ENCODE results near the gene KATNAL2.
A peak's percentile ranks its signal among the peaks of the same experiment; 100 is the strongest.
"Not testable (repeated sequence)": the region's sequence is repeated elsewhere in the genome, so short reads cannot be mapped to it uniquely, and the experiment has no call there.

The KATNAL2 gene

DNA sequence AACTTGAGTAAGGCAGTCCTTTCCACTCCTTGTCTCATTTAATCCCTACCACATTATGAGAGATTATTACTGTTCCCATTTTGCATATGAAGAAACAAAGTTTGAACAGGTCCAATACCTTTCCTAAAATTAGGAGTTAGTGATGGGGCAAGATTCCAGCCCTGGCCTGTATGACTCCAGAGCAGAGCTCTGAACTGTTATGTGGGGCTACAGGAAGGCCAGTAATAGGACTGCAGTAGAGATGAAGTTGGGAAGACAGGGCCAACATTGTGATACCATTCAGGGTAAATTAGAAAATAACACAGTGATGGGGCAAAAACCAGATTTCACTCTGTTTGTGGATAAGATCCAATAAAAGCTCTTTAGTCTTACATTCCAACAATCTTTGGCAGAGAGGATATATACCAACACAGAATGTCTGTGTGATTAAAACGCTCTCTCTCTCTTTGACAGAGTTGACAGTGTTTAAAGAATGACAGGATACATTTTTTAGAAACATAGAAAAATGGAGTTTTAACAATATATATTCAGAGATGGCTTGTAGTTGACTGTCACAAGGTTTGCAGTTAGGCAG, 22.7 kb downstream of the KATNAL2 start:
- no peak for DNase-seq

DNA sequence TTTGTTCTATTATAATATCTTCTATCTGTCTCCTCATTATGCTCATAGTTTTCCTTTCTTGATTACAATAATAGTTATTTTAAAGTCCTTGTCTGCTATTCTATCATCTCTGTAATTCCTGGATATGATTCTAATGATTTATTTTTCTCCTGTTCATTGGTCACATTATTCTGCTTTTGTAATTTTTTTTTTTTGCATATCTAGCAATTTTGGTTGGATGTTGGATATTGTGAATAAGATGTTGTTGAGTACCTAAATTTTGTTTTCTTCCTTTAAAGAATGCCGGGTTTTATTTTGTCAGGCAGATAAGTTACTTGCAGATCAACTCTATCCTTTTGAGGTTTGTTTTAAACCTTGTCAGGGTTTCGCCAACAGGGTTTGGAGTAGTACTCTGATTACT, 25.2 kb downstream of the KATNAL2 start:
- no peak for DNase-seq

DNA sequence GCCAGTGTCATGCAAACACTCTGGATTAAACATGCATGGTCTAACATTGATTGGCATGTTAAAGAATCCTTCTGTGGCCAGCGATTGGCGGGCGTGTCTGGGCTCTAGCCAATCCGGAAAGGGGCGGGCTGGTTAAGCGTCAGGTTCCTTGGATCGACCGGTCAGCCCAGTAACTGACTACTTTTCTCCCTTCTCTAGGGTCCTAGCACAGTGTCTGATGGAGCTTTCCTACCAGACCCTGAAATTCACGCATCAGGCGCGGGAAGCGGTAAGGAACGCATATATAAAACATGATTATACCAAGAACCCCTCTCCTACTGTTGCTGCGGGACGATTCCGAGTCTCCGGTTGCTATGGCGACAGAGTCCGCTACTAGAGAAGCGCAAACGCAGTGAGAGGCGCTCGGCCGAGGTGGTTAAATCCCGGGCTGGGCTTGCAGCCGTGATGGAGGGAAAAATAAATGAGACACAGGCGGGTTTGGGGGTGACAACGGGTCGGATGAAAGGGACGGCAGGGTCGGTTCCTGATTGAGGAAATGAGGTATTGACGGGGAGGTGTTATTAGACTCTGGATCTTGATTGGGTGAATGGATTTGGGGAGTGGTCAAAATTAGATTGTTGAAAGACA, 29.4 kb downstream of the KATNAL2 start:
- peak; percentile 93 for DNase-seq

DNA sequence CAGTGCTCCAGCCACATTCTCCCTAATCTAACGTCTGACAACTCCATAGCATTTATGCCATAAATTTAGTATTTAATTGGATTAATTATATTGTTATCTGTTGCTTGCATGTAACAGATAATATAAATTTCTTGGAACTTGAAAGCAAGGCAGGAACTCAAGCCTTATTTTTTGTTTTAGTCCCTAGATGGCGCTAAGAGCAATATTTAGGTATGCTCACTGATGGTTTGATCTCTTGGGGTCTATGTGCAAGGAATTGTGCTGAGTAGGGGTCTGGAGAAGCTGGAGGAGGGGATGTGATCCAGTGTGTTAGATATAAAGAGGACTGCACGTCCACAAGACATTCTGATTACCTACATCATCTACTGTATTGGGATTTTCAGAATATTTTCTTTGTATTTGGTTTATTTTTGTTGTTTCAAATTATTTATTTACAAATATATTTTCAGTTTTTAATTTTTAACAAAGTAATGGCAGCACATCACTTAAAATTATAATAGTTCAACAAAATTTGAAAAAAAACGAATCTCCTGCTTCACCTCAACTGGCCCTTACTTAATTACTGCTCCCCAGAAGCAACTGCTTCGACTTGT, 32.8 kb downstream of the KATNAL2 start:
- peak; percentile 69 for DNase-seq

DNA sequence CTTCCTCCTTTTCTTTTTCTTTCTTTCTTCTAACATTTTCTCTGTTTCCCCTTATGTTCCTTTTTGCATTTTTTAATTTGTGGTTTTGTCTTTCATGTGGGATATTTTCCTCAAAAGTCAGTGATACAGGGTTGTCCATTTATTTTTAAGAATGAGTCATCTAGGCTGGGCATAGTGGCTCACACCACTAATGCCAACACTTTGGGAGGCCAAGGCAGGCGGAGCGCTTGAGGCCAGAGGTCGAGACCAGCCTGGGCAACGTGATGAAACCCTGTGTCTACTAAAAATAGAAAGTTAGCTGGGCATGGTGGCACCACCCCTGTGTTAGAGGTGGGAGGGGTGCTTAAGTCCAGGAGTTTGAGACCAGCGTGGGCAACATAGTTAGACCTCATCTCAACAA, 35.8 kb downstream of the KATNAL2 start:
- no peak for DNase-seq

DNA sequence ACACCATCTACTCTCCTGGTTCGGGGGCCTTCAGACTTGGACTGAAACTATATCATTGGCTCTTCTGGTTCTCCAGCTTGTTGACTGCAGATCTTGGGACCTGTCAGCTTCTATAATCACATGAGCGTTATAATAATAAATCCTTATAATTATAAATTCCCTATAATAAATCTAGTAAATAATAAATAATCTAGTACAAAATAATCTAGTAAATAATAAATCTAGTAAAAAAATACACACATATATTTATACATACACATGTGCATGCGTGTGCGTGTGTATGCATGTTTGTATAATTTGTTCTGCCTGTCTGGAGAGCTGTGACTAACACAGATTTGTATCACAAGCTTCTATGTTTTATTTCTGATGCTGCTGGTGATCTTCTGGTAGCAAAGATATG, 40.8 kb downstream of the KATNAL2 start:
- no peak for DNase-seq

DNA sequence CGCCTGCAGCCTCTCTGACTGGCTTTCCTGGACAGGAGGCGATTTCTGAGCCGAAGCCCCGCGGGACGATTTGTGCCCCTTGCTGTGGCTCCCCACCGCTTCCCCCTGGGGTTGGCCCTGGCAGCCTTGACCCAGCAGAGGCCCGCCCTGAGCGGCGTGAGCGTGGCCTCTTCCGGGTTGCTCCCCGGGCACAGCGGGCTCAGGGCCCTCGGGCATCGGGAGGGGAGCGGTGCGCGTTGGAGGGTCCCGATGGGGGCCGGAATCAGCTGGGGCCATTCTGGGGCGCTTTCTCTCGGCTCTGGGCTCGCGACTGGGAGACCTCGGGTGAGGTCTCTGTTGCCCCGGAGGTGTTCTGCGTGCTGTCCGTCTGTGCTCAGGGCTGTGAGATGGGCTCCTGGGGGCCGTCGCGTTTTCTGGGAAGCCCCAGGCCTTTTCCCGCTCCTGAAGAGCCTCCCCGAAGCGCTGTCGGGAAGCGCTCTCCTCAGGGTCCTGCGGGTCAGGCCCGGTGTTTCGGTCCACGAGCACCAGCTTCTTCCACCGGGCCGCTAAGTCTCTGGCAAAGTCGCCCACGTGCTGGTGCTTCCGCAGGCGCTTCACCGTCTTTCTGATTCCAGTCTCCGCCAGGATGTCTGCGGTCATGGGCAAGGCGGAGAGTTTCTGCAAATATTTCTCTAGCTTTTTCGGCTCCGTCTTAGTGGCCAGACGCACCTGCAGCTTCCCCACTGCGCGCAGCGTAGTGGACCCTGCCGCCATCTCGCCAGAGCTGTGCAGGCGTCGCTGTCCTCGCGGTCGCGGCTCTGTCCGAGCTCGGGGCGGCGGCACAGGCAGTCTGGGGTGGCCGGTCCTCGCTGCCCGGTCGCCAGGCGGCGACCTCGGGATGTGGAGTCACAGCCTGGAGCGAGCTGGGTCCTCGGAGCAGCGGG, 46.5 kb downstream of the KATNAL2 start:
- DNase-seq = not testable (repeated sequence)

DNA sequence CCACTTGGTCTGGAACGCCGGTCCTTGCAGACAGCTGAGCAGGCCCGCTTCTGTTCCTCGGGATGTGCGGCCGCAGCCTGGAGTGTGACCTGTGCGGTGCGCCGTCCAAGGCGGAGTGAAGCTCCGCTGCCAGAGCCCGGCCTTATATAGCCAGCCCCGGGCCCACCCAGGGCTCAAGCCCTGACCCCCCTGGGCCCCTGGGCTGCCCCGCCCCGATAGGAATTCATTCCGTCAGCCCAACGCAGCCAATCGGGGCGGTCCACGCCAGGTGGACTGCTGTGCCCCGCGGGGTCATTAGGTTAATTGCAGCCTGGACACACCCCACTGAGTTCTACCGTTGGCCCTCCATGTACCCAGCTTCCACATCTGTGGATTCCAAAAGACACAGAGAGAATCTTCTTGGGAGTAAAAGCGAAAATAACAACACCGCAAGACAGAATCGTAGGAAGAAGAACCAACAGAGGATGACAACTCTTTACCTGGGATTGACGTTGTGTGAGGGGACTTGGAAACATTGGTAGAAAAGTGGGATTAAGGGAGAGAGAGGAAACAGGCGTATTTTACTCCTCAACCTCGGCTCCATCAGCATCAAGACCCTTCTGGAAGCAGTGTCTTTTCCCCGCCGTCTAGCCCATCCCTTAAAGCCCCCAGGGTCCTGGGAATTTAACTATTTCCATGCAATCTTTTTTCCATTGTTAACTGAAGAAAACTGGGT, 47.3 kb downstream of the KATNAL2 start:
- DNase-seq = not testable (repeated sequence)

DNA sequence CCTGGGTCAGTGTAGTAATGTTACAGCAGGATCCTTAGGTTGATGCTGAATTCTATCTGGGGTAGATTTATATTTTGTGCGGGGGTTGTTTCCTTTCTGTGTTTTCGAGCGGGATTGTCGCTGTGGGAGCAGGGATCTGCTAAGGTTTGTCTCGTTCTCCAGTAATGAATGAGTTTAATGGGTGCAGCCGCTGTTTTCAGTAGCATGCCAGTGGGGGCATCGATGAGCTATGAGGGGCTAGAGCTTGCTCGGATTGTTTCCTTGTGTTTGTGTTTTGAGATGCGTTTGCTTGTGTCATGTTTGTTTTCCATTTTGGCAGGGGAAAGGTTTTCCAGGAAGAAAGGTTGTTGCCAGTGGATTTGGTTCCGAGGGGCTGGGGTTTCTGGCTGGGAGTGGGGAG, 48.9 kb downstream of the KATNAL2 start:
- DNase-seq = not testable (repeated sequence)

DNA sequence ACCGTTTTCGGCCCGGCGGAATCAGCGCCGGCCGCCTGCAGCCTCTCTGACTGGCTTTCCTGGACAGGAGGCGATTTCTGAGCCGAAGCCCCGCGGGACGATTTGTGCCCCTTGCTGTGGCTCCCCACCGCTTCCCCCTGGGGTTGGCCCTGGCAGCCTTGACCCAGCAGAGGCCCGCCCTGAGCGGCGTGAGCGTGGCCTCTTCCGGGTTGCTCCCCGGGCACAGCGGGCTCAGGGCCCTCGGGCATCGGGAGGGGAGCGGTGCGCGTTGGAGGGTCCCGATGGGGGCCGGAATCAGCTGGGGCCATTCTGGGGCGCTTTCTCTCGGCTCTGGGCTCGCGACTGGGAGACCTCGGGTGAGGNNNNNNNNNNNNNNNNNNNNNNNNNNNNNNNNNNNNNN, 52.1 kb downstream of the KATNAL2 start:
- not testable (repeated sequence) for DNase-seq

DNA sequence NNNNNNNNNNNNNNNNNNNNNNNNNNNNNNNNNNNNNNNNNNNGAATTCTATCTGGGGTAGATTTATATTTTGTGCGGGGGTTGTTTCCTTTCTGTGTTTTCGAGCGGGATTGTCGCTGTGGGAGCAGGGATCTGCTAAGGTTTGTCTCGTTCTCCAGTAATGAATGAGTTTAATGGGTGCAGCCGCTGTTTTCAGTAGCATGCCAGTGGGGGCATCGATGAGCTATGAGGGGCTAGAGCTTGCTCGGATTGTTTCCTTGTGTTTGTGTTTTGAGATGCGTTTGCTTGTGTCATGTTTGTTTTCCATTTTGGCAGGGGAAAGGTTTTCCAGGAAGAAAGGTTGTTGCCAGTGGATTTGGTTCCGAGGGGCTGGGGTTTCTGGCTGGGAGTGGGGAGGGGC, 102.5 kb downstream of the KATNAL2 start:
- DNase-seq = not testable (repeated sequence)

DNA sequence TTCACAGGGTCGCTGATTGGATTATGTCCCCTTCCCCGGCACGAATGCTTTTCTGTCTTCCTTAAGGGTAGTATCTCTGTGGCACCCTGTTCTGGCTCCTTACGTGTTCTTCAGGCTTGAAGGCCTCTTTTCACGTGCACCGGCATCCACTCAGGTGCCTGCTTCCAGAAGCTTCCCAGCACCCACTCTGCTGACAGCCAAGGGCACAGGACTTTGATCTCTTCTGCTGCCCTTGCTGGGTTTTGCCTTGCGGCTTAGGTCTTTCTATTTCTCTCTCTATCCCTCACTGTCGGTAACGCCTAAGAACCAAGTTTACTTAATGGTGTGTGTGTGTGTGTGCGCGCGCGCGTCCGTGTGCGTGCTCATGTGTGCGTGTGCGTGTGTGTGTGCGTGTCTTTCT, 103.4 kb downstream of the KATNAL2 start:
- not testable (repeated sequence) for DNase-seq

DNA sequence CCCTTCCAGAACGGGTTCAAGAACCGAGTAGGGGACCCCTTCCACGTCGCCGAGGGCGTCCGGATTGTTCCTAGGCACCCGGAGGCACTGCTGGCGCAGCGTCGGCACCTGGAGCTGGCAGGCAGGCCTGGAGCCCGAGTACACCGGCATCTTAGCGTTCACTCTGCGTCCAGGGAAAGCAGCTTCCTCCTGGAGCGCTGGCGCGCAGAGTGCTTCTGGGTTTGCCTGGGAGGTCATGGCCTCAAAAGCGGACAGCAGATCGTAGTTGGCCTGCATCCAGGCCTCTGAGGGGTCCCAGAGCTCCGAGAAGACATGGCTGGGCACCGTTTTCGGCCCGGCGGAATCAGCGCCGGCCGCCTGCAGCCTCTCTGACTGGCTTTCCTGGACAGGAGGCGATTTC, 105.4 kb downstream of the KATNAL2 start:
- not testable (repeated sequence) for DNase-seq

DNA sequence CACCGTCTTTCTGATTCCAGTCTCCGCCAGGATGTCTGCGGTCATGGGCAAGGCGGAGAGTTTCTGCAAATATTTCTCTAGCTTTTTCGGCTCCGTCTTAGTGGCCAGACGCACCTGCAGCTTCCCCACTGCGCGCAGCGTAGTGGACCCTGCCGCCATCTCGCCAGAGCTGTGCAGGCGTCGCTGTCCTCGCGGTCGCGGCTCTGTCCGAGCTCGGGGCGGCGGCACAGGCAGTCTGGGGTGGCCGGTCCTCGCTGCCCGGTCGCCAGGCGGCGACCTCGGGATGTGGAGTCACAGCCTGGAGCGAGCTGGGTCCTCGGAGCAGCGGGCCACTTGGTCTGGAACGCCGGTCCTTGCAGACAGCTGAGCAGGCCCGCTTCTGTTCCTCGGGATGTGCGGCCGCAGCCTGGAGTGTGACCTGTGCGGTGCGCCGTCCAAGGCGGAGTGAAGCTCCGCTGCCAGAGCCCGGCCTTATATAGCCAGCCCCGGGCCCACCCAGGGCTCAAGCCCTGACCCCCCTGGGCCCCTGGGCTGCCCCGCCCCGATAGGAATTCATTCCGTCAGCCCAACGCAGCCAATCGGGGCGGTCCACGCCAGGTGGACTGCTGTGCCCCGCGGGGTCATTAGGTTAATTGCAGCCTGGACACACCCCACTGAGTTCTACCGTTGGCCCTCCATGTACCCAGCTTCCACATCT, 106.5 kb downstream of the KATNAL2 start:
- DNase-seq = not testable (repeated sequence)

DNA sequence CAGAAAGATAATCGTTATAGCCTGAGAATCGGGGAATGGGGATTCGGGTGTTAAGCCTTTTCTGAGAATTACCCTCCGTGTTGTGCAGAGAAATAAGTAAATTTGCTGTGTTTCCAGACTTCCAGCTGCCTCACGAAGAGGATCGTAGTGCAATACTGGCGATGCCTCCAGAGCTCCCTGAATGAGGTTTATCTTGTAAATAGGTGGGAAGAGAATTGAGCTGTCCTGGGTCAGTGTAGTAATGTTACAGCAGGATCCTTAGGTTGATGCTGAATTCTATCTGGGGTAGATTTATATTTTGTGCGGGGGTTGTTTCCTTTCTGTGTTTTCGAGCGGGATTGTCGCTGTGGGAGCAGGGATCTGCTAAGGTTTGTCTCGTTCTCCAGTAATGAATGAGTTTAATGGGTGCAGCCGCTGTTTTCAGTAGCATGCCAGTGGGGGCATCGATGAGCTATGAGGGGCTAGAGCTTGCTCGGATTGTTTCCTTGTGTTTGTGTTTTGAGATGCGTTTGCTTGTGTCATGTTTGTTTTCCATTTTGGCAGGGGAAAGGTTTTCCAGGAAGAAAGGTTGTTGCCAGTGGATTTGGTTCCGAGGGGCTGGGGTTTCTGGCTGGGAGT, 108.3 kb downstream of the KATNAL2 start:
- not testable (repeated sequence) for DNase-seq

DNA sequence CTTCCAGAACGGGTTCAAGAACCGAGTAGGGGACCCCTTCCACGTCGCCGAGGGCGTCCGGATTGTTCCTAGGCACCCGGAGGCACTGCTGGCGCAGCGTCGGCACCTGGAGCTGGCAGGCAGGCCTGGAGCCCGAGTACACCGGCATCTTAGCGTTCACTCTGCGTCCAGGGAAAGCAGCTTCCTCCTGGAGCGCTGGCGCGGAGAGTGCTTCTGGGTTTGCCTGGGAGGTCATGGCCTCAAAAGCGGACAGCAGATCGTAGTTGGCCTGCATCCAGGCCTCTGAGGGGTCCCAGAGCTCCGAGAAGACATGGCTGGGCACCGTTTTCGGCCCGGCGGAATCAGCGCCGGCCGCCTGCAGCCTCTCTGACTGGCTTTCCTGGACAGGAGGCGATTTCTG, 111.3 kb downstream of the KATNAL2 start:
- DNase-seq = not testable (repeated sequence)

DNA sequence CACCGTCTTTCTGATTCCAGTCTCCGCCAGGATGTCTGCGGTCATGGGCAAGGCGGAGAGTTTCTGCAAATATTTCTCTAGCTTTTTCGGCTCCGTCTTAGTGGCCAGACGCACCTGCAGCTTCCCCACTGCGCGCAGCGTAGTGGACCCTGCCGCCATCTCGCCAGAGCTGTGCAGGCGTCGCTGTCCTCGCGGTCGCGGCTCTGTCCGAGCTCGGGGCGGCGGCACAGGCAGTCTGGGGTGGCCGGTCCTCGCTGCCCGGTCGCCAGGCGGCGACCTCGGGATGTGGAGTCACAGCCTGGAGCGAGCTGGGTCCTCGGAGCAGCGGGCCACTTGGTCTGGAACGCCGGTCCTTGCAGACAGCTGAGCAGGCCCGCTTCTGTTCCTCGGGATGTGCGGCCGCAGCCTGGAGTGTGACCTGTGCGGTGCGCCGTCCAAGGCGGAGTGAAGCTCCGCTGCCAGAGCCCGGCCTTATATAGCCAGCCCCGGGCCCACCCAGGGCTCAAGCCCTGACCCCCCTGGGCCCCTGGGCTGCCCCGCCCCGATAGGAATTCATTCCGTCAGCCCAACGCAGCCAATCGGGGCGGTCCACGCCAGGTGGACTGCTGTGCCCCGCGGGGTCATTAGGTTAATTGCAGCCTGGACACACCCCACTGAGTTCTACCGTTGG, 112.4 kb downstream of the KATNAL2 start:
- not testable (repeated sequence) for DNase-seq

DNA sequence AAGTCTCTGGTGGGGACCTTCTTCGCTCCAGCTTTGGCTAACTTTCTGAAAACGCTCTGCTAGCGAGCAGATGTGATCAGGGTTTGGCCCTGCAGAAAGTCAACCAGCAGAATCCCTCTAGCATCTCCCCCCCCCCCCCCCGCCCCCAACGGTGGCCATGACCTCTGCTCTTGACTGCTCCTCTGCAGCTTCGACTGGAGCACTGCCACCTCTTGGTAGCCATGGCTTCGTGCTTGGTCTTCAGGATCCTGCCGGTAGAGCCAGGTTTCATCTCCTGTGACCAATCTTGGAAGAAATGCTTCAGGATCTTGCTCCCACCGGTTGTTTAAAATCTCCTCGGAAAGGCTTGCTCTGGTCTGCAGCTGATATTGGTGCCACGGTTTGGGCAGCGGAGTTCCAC, 113.5 kb downstream of the KATNAL2 start:
- not testable (repeated sequence) for DNase-seq

DNA sequence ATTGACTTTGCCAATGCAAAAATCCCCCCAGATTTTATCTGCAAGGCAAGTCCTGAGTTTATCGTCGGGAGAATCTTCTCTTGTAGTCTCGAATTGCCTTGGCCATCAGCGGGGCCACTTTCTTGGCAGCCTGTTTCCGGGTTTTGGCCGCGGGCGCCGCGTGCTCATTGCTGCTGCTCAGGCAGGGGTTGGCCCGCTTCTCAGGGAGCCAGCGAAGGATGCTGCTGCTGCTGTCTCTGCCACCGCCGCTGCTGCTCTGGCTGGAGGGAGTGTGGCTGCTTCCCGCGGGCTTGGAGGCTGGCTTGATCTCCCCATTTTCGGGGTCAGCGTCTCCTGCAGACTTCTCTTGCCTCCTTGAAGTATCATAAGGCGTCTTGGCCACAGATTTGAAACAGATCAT, 115.5 kb downstream of the KATNAL2 start:
- no peak for DNase-seq

DNA sequence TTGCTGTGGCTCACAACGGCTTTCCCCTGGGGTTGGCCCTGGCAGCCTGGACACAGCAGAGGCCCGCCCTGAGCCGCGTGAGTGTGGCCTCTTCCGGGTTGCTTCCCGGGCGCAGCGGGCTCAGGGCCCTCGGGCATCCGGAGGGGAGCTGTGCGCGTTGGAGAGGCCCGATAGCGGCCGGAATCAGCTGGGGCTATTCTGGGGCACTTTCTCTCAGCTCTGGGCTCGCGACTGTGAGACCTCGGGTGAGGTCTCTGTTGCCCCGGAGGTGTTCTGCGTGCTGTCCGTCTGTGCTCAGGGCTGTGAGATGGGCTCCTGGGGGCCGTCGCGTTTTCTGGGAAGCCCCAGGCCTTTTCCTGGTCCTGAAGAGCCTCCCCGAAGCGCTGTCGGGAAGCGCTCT, 117.2 kb downstream of the KATNAL2 start:
- not testable (repeated sequence) for DNase-seq

DNA sequence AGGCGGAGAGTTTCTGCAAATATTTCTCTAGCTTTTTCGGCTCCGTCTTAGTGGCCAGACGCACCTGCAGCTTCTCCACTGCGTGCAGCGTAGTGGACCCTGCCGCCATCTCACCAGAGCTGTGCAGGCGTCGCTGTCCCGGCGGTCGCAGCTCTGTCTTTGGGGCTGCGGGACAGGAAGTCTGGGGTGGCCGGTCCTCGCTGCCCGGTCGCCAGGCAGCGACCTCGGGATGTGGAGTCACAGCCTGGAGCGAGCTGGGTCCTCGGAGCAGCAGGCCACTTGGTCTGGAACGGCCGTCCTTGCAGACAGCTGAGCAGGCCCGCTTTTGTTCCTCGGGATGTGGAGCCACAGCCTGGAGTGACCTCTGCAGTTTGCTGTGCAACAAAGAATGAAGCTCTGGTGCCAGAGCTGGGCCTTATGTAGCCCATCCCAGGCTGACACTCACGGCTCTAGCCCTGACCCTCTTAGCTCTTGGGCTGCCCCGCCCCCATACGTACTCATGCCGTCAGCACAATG, 117.8 kb downstream of the KATNAL2 start, which contains the start of gene ELOA2:
Gene ELOA2 (minus strand): TSS at position 466 of the 516 bp plus-strand sequence. CDS start 357 bp downstream, at position 109.
- DNase-seq = no peak

Measured in NCI-H748 treated with DMSO at 0.1 percent for 48 hours (cell line).